AG09309 (cell line): ENCODE results near the gene MLXIPL.
"Not testable (repeated sequence)": the region's sequence is repeated elsewhere in the genome, so short reads cannot be mapped to it uniquely, and the experiment has no call there.

Experiments used
- DNase-seq: peaks from one replicate; pipeline ENCODE4 v3.0.0-alpha.2; 2010; ENCODE audit warnings: low read depth
- H3K4me3 ChIP-seq: 2 replicates; pipeline ENCODE4 v1.5.1; 2011; ENCODE audit warnings: mild to moderate bottlenecking, low read depth, low read length, moderate library complexity; ENCODE audit not compliant: control insufficient read depth
- TF ChIP-seq, protein P1 (sequence below): IDR thresholded peaks from 2 replicates; pipeline ENCODE4 v1.5.1; 2011; ENCODE audit warnings: mild to moderate bottlenecking, low read depth, low read length, inconsistent platforms; ENCODE audit not compliant: insufficient read depth, control insufficient read depth; ENCODE audit errors: missing control alignments

The MLXIPL gene

DNA sequence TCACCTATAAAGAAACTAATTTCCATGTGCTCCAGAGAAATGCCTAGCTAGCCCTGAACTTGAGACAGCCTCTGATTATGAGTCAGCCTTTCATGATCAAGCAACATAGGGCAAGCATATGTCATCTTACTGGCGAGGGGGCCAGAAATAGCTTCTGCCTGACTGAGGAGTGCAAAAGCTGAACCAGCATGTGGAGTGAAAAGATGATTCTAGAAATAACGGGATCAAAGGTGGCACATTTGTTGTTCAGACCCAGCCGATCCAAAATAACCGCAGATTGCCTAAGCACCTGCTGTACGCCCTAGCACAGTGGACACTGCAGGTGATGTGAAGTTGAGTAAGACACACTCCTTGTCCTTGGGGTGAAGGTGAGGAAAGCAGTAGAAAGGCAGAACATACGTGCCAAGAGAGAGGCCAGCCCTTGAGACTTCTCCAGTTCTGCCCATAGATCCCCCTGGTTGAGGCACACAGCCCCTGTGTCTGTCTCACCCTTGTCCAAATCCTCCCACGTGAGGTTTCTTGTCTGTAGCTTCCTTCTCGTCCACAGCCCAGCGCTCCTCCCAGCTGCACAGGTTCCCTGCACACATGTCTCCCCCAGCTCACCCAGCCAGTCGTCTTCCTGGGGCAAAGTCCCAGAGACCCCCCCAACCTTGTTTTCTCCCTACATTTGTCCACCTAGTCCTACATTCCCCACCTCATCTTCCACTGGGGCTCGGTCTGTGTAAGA is 64.0 kb downstream of the MLXIPL start:
- TF ChIP-seq, protein P1, sequence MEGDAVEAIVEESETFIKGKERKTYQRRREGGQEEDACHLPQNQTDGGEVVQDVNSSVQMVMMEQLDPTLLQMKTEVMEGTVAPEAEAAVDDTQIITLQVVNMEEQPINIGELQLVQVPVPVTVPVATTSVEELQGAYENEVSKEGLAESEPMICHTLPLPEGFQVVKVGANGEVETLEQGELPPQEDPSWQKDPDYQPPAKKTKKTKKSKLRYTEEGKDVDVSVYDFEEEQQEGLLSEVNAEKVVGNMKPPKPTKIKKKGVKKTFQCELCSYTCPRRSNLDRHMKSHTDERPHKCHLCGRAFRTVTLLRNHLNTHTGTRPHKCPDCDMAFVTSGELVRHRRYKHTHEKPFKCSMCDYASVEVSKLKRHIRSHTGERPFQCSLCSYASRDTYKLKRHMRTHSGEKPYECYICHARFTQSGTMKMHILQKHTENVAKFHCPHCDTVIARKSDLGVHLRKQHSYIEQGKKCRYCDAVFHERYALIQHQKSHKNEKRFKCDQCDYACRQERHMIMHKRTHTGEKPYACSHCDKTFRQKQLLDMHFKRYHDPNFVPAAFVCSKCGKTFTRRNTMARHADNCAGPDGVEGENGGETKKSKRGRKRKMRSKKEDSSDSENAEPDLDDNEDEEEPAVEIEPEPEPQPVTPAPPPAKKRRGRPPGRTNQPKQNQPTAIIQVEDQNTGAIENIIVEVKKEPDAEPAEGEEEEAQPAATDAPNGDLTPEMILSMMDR: no peak
- H3K4me3 ChIP-seq: no peak overlapping the region
- peak; percentile 67 for DNase-seq

DNA sequence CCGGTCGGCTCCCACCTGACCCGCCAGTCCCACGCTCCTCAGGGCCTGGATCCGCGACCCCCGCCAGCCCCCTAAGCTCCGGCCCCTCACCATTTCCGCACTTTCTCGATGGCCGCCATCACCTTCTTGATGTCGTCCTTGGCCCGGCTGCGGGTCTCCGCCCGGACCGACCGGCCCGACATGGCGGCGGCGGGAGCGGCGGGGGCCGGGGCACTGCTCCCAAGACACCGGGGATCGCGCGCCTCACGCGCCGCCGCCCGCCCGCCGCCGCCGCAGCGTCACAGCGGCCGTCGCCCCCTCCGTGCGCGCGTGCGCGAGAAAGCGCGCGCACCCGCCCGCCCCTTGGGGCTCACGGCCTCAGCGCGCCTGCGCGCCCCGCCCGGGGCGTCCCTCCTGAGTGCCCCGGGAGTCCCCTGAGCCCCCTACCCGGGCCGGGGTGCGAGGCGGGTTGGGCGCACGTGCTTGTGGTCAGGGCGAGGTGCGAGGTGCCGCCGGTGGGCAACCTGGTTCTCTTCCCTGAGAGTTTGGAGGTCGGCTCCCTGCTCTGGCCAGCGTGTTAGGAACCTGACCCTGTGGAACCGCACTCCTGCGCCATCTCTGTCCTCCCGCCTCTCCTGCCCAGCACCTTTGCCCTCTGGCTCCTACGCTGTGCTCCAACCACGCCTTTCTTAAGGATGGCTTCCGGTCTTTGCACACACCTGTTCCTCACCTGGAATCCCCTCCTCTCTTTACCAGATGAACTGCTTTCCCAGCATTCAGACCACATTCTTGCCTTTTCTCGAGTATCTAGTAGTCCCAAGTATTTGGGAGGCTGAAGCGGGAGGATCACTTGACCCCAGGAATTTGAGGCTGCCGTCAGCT is 66.7 kb downstream of the MLXIPL start, which contains the start of gene BCL7B:
Gene BCL7B, minus strand, starts transcription at position 294 of the 861 bp plus-strand sequence. Its CDS starts 112 bp downstream, at position 182.
- TF ChIP-seq, protein P1: no peak
- peak within 1 kb of the TSS; percentile 84 for H3K4me3 ChIP-seq
- DNase-seq: no peak

DNA sequence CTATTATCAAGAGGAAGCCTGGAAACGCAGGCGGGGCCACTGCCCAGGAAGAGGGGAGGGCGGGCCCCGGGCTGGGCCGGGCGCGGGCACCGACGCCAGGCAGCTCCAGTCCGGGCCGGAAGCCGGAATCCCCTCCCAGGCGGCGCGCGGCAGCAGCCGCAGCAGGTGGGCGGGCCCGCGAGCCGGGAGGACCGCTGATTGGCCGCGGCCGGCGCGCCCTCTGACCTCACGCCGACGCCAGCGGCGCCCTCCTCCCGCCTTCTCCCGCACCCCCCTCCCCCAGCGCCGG is 67.3 kb downstream of the MLXIPL start:
- TF ChIP-seq, protein P1: no peak
- DNase-seq: peak; percentile 68
- peak overlapping the region; percentile 84 for H3K4me3 ChIP-seq

DNA sequence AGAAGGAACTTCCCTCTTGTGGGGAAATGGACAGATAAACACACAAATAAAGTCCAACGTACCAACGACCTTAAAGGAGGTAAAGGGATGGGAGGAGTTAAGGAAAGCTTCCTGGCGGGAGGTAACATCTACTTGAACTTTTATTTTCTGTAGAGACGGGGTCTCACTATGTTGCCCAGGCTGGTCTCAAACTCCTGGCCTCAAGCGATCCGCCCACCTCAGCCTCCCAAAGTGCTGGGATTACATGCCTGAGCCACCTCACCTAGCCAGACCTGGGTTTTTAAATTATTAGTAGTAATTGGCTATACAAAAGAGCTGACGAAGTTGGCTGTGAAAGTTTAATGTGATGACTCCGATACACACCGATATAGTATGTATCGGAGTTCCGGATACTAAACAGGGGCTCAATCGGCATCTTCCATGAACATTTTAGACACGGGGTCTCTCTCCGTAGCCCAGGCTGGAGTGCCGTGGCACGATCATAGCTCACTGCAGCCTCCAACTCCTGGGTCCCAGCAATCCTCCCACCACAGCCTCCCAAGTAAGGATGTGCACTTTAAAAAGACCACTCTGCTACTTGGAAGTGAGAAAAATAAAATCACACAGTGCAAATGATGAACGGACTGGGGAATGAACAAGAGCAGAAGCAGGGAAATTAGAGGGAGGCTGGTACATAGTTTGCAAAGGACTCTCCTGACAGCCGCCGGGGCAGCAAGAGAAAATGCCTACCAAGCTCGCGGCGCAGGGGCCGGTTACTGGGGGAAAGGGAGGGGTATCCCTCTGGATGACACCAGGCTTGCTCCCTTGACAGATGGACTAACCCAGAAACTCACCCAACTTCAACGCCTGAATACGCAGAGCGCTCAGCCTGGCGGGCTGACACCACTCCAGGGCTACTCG is 67.9 kb downstream of the MLXIPL start:
- DNase-seq: no peak
- H3K4me3 ChIP-seq: peak overlapping the region; percentile 84
- TF ChIP-seq, protein P1: no peak

DNA sequence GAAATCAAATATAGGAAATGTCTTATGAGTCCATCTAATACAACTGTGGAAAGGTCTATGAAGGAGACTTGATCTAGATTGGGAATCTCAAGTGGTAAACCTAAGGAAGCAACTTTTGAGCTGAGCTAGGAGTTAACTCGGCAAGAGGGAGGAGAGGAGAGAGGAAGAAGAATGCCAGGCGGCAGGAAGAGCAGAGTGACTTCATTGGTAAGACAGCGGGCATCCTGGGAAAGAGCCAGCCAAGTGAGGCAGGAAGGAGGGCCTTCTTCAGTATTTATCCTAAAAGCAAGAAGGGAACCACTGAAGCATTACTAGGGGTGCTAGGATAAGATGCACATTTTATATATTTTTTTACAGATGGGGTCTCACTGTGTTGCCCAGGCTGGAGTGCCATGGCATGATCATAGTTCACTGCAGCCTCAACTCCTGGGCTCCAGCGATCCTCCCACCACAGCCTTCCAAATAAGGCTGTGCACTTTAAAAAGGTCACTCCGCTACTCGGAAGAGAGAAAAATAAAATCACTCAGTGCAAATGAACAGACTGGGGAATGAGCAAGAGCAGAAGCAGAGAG is 68.8 kb downstream of the MLXIPL start:
- TF ChIP-seq, protein P1: no peak
- DNase-seq: no peak
- peak overlapping the region; percentile 84; the same call in 1 of the 2 replicates for H3K4me3 ChIP-seq

DNA sequence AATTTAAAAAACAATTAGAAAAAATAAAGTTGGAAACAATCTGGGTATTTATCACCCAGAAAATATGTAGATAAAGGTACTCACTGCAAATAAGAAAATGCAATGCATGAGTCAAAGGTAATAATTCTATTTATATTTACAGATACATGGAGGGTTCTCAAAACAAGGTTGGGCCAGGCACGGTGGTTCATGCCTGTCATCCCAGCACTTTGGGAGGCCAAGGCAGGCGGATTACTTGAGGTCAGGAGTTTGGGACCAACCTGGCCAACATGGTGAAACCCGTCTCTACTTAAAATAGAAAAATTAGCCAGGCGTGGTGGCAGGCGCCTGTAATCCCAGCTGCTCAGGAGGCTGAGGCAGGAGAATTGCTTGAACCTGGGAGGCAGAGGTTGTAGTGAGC is 74.2 kb downstream of the MLXIPL start:
- DNase-seq, H3K4me3 ChIP-seq: not testable (repeated sequence)
